Kidney glomerular epithelial cell (primary cell): ENCODE results near the gene ODAD2.
"Not testable (repeated sequence)": the region's sequence is repeated elsewhere in the genome, so short reads cannot be mapped to it uniquely, and the experiment has no call there.

Source experiments
- DNase-seq: peaks from one replicate; lab custom pipeline; 2025; lab: John Stamatoyannopoulos, UW

The ODAD2 gene

DNA sequence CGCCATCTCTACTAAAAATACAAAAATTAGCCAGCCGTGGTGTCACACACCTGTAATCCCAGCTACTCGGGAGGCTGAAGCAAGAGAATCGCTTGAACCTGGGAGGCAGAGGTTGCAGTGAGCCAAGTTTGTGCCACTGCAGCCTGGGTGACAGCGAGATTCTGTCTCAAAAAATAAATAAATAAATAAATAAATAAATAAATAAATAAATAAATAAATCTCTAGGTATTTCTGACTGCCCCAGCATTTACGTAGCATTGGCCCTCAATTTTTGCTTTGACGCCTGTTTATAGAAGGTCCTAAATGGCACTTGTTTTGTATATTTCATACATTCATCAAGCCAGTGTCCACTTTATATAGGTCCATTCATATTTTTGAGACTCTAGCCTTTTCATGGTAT lies 28.9 kb downstream of the ODAD2 start:
- DNase-seq: not testable (repeated sequence)

DNA sequence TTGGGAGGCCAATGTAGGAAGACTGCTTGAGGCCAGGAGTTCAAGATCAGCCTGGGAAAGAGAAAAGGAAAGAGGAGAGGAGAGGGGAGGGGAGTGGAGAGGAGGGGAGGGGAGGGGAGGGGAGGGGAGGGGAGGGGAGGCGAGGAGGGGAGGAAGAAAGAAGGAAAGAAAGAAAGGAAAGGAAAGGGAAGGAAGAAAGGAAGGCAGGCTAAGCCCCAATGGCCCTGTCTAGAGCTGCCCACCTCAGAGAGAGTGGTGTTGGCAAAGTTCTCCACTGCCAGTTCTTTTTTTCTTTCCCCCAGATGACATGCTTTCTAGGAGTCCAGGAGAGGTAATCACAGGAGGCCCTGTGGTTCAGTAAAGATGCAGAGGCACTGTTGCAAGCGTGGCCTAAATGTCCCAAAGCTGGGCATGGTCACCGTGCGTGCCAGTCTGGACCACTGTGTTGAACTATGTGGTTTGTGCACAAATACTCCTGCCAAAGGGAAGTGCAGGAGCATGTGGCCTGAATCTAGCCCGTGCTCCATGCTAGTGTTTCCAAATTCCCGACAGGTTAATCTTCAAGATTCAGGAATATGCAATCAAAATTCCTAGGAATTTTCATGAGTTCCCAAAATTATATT lies 39.7 kb downstream of the ODAD2 start:
- DNase-seq: no peak

DNA sequence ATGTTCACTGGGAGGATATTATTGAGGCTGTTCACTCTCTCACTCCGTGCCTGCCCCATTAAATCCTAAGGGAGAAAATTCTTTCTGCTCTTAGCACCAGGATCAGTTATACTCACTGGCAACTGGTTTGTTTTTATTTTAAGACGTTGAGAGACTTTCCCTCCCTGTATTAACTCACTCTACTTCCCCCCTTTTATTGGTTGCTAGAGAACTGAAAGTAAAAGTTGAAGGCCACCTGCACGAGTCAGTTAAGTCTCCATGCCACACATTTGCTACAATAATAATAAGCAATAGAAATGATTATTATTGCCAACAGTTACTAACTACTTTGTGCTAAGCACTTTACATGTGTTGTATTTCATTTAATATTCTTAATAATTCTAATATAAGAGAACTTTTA lies 40.5 kb downstream of the ODAD2 start:
- DNase-seq: not testable (repeated sequence)

DNA sequence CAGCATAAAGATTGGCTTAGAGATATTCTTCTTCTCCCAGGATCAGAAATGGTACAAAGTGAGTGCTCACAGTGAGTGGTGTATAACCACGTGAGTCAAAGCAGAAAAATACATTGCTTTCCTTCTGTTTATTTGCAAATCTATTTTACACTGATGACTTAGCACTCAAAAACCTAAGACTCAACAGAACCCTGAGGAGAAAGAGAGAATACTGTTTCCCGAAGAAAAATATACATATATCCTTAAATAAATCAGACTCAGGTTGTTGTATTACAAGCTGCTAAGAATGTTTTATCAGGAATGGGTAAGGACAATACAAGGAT lies 48.7 kb downstream of the ODAD2 start:
- no peak for DNase-seq

DNA sequence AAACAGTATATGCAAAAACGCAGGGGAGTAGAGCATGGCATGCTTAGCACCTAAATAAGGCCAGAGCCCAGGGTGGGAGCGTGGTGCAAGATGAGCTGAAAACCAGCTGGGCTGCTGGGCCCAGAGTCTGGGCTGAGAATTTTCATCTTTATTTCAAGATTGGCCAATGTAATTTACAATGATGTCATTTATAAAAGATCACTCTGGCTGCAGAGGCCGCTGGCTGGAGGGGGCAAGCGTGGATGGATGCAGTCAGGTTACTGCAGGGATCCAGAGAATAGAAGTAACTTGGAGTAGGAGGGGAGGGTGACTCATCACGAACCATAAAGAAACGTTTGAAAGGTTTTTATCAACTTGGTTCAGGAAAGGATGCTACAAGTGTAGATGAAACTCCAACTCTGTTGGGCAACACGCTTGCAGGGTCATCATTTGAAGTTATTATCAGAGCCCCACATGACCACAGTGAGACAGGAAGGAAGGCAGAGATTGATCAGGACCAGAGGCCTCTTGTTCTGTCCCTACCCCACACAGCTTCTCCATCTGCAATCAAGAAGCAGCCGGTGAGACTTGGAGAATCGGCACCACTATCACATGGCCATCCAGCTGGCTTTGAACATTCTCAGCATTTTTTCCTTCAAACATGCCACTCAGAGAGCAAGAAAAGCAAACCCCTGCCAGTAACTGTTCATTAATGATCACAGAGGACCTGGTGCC lies 49.2 kb downstream of the ODAD2 start:
- no peak for DNase-seq

DNA sequence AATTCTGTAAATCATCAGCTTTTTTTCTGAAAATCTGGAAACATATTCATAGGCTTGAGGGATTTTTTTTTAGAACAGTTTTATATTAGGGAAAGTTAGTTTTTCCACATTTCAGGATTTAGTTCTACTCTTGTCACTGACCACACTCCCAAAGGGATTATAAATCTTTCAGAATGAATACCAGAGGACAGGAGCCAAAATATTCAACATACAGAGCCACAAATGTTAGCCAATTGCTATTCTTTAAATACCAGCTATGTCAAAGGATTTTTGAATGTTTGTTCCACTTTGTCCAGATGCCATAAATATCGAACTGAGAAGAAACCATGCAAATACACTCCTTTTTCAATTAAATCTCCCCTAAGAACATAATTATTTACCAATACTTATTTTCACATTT lies 50.7 kb downstream of the ODAD2 start:
- no peak for DNase-seq

DNA sequence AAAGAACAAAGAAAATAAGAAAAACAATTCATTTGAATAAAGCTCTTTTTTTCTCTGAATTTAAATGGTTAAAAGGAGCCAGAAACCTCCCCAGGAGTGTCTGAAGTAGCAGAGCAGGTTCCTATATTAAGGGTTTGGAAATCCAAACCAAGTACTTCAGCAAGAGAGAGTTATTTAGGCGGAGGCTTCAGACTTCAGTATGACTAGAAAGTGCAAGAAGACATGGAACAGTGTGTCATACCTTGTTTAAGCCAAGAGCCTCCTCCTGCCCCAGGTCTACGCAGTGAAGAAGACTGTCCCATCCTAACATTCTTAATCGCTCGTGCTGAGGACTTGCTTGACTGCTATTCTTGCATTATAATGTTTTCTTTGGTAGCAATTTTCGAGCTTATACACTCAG lies 51.3 kb downstream of the ODAD2 start:
- DNase-seq: no peak

DNA sequence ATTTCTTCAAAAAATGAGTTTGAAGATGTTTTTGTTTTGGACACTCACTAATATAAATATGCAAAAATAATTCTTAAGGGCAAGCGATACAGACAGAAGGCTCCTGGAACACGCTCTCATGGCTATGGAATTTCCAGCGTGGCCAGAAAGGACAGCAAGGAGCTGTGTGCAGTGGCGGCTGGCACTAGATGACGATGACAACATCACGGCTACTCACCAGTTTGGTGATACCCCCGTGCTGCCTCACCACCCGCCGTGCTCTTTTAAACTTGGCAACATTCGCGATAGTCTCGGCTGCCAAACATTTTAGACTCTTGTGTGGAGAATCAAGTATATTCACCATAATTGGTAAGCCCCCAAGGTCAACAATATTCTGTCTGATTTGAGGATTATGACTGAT lies 54.9 kb downstream of the ODAD2 start:
- no peak for DNase-seq

DNA sequence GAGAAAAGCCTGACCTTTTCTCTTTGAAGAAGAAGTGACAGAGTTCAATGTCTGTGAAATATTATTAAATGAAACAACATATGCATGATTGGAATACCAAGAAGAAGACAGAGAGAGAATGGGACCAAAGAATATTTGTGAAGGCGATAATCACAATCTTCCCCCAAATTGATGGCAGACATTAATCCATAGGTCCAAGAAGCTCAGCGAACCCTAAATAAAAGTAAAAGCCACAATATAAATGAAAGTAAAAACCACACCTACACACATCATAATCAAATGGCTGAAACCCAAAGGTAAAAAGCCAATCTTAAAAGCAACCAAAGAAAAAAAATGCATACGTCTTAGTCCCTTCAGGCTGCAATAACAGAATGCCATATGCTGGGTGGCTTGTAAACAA lies 84.0 kb downstream of the ODAD2 start:
- DNase-seq: no peak

DNA sequence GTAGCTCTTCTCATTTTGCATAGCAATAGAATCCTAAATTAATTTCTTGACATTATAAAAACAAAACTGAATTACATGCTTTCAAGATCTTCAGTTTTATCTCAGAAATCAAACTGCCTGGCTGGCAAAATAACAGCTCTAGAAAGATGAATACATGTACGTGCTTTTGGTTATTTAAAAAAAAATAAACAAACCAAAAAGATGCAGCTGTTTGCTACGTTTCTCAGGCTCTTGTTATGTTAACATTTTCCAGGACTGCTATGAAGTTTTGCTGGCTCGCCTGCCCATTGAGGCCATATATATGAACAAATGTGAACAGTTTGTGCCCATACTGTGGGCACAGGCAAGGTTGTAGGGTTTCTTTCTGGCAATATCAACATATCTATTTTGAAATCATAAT lies 86.6 kb downstream of the ODAD2 start:
- no peak for DNase-seq

DNA sequence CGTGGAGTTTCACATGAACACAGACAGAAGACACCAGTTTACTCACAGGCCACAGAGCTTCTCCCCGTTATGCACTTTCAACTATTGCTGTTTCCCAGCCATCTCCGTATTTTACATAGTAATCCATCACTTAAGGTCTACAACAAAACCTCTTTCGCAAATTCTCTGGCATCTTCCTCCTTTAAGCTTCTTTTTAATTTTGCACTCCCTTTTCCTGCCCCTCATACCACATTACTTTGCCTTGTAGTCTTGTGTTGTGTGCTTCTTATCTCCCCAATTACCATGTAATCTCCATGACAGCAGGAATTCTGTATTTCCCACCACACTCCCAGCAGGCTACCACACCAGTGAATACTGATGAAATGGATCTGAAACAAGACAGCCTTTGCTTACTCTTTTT lies 87.3 kb downstream of the ODAD2 start:
- DNase-seq: no peak

DNA sequence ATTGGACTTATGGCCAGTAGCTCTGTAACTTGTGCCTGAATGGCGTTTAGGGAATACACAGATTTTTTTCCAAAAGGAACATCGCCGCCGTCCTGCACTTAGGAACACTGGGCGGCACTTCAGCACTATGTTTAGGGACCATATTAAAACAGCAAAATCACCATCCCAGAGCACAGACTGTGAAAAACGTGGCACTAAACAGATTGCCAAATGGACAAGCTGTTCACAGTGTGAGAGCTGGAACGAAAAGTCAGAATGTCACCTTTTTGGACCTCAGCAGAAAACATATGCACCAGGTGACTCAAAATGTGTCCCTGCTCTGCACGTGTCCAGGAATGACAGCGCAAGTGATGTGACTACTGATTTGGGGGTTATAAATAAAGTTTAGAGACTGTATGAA lies 87.9 kb downstream of the ODAD2 start:
- no peak for DNase-seq

DNA sequence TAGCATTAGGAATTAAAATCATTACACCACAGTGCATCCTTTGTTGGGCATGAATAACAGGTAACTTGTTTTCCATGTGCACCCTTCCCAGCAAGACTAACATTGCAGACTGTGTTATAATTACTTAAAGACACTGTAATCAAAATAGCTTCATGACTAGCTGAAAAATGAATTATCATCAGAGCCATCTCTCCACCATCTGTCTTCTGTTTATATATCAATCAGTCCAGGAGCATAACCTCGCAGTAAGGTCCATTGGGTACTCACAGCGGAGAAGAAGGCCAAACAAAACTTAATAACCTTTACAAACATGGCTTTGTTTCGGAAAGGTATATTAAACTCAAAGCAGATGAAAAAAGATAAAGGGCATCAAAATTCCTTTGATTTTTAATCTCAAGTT lies 90.6 kb downstream of the ODAD2 start:
- no peak for DNase-seq

DNA sequence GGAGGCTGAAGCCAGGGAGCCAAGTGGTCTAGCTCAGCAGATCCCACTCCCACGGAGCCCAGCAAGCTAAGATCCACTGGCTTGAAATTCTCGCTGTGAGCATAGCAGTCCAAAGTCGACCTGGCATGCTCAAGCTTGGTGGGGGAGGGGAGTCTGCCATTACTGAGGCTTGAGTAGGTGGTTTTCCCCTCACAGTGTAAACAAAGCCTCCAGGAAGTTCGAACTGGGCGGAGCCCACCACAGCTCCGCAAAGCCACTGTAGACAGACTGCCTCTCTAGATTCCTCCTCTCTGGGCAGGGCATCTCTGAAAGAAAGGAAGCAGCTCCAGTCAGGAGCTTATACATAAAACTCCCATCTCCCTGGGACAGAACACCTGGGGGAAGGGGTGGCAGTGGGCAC lies 99.4 kb downstream of the ODAD2 start:
- not testable (repeated sequence) for DNase-seq

DNA sequence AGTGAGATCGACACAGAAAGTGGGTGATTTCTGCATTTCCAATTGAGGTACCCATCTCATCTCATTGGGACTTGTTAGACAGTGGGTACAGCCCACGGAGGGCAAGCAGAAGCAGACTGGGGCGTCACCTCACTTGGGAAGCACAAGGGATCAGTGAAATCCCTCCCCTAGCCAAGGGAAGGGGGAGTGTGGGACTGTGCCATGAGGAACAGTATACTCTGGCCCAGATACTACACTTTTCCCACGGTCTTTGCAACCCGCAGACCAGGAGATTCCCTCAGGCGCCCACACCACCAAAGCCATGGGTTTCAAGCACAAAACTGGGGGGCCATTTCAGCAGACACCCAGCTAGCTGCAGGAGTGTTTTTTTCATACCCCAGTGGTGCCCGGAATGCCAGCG lies 99.8 kb downstream of the ODAD2 start:
- DNase-seq: no peak

DNA sequence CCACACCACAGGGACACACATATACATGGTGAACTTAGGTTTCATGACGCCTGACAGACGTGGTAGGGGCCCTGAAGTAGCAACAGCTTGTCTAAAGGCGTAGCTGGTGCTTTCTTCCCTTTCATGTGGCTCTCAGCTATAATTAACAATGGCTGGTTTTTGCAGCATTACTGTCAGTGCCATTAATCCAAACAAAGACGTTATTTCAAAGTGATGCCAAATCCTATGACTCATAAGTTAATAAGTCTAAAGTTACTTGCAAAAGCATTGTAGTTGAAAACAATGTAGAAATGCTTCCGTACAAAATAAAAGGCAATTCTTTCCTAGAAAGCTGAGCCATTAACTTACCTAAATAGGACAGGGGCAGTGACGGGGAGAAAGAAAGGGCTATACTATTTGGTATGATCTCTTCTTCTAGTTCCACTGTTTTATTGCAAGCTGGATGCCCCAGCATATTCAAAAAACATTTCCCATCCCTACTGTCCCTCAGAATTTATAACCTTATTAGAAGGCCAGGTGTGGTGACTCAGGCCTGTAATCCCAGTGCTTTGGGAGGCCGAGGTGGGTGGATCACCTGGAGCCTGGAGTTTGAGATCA lies 105.4 kb downstream of the ODAD2 start:
- DNase-seq: peak; percentile 60

DNA sequence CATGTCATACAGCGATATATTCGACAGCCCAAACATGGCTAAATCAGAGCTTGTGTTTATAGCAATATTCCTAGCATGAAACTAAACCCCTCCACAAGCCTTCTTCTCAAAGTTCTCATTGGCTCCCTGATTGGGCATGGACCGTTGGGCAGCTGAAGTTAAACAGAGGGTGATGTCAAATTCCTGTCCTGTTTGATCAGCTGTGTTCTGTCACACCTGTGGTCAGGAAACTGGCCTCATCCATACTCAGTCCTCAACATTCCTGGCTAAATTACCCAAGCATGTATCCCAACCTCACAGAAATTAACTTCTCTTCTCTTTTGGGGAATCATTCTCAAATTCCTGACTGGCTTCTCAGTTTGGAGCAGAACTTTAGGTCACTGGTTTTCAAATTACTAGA lies 107.9 kb downstream of the ODAD2 start:
- peak; percentile 73 for DNase-seq

DNA sequence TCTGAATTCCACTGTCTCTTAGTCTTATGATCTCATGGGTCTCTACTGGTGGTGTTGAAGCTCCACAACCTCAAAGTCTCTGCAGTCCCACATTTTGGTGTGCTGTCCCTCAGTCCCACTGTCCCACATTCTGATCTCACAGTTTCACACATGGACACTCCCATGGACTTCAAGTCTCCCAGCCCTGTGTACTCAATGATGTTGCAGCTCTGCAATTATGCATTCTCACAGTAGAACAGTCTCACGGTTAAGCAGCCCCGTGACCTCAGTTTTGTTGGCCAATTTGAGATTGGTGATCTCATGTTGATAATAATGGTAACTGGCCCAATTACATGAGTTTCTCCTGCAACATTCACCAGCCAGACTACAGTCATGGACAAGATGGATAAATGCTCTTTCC lies 109.4 kb downstream of the ODAD2 start:
- no peak for DNase-seq

DNA sequence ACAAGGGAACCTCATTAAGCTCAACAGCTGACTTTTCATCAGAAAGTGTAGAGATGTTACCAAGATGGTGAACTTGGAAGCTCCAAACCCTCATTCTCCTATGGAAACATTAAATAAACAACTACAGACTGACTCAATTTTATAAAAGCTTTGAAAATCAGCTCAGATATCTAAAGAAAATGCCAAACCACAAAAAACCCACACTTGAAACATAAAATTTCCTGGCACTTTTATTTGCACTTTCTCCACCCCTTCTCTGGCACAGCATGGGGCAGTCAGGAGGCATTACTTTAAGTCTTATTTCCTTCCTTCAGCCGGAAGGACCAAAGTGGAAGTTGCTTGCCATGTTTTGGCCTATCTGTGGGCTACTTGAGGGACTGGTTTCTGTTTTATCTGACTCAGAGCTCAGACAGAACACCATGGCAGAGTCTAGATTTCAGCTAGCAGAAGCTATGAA lies 114.7 kb downstream of the ODAD2 start:
- DNase-seq: no peak

DNA sequence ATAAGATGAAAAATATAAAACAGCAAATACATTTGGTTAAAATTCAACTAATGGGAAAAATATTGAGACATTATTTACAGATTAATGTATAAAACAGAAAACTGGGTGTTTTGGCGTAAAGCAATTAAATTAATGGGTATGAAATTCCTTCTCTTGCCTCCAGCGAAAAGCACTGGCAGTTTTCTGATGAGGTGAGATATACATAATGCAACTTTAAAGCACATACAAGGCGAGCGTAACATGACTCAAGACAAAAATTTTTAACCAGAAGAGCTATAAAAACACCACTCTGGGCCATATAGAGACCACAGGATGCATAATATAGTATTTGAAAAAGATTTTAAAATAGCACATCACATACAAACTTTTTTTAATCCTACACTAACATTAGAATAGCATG lies 120.6 kb downstream of the ODAD2 start:
- no peak for DNase-seq

DNA sequence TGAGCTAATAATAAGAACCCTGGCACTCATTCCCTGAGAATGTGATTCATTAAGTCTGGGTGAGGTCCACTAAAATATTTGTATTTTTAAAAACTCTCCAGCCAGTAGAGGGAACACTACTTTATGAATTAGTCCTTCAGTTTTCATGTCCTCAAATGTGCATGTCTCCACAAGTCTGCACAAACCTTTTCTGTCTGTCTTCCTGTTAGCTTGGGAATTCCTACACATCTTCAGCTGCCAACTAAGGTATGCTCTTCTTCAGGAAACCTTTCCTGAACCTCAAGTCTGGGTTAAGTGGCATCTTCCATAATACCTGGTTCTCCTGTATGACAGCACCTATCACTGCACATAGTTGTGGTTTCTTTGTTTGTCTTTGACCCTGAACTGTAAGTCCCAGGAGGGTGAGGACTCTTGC lies 133.7 kb downstream of the ODAD2 start:
- DNase-seq: peak; percentile 14

DNA sequence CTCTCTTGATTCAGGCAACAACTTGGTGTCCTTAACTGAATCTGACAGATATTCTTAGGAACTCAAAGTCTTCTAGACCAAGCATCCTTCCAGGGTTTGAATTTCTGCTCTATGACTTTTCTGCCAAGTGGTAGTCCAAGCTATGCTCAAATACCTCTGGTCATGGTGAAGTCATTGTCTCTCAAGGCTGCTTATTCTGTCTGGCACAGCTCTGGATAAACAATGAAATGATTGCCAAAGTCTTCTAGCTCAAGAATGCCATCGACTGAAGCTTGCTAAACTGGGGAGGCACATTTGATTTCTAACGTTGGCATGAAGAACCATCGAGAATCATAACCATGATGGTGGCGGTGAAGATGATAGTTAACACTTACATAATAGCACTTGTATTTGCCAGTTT lies 137.1 kb downstream of the ODAD2 start:
- DNase-seq: no peak

DNA sequence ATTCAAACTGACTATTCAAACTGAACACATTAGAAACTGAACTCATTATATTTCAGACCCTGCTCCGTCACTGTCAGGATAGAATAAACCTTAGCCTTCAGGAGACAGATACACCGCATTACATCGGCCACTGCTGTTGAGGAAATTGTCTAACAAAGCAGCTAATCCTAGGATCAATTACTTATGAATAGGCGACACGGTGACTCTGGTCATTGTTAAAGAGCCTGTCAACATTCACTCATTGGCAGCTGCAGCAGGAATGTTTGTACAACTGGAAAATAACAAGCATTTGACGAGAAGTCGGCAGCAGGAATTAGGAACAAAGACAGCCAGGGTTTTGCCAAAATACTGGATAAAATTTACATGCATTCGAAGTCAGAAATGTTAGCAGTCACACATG lies 141.3 kb downstream of the ODAD2 start:
- no peak for DNase-seq

DNA sequence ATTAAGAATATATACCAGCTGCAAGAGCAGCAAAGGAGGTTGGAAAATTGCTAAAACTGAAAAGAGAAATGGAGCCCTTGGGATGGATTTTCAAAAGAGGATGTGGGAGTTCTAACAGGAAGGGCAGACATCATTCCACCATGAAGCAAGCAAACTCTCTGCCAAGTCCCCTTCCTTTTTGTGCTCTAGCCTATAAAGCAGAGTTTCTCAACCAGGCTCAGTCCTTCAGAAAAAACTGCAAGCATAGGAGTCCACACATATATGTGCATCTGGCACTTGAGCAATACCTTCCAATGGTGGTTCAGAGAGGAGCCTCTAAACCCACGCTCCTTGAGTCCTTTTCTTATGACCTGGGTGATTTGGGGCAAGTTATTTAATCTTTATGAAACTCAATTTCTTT lies 154.7 kb downstream of the ODAD2 start:
- no peak for DNase-seq
